GM10847 (cell line): ENCODE data around the gene SLC22A17.

Experiments
- POLR2A ChIP-seq: IDR thresholded peaks from 2 replicates; pipeline ENCODE4 v1.6.1; 2011; ENCODE audit not compliant: insufficient read length; ENCODE audit errors: extremely low read depth

SLC22A17 gene

DNA sequence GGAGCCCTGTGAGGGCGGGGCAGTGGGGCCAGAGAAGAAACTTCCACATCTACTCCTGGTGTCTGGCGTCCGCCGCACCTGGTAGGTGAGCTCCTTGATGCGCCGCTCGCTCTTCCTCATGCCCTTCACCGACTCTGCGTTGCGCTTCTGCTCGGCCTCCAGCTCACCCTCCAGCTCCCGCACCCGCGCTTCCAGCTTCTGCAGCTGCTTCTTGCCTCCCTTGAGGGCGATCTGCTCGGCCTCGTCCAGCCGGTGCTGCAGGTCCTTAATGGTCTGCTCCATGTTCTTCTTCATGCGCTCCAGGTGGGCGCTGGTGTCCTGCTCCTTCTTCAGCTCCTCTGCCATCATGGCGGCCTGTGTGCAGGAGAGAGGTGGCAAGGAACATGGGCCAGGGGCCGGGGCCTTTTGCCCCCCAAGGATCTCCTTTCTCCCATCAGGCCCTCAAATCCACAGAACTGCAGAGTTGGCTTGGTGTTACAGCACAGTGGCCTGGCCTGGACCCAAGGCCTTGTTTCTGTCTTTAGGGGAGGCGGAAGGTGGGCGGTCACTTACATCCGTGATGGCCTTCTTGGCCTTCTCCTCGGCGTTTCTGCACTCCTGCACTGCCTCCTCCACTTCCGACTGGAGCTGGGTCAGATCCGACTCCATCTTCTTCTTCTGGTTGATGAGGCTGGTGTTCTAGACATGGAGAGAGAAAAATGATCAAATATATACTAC lies 31.8 kb upstream of the SLC22A17 start:
- TF ChIP-seq POLR2A, result no peak

DNA sequence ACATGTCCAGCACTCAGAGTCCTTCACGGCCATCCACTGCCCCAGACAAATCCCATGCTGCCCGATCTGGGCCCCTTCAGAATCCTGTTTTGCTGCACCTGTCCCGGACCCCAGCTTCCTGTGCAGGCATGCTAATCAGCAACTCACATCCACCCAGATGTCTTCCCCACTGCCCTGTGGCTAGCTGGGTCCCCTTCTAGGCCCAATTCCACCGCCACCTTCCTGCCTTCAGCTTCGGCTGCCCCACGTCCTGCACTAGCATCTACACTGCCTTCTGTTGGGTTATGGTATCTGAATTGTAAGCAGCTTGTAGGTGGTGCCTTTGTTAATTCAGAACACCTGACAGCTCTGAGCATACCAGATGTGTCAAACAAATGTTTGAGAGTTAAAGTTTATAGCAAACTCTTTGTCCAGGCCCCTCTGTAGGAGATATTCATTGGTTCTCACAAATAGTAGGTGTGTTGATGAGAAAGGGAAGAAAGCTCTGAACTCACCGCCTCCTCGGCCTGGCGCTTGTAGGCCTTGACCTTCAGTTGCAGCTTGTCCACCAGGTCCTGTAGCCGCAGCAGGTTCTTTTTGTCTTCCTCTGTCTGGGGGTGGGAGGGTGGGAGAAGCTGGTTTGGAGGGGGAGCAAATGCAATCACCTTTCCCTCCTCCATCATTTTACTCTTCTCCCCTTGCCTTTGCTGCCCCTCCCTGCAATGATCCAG lies 30.2 kb upstream of the SLC22A17 start:
- TF ChIP-seq POLR2A, result no peak

DNA sequence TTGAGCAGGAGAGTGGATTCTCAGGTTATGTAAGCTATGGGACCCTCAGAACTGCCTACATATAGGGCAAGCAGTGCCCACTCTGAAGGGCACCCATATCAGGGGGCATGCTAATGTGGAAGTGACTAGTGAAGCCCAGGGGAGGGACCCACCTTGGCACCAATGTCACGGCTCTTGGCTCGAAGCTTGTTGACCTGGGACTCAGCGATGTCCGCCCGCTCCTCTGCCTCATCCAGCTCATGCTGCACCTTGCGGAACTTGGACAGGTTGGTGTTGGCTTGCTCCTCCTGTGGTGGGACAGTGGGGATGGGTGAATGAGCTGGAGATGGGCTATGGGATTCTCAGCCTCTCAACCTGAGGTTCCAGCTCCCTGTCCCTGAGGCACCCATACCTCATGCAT lies 29.6 kb upstream of the SLC22A17 start:
- TF ChIP-seq POLR2A, result no peak

- no peak for TF ChIP-seq POLR2A
Measured at GRCh38 chr14:23381871-23382270, 29.2 kb upstream of the SLC22A17 start.

- no peak for TF ChIP-seq POLR2A
Measured at GRCh38 chr14:23380976-23381375, 28.3 kb upstream of the SLC22A17 start.

GRCh38 chr14:23380197-23380914 lies 27.7 kb upstream of the SLC22A17 start:
- TF ChIP-seq POLR2A, result no peak

GRCh38 chr14:23379366-23380196 lies 26.9 kb upstream of the SLC22A17 start:
- TF ChIP-seq POLR2A, result no peak

DNA sequence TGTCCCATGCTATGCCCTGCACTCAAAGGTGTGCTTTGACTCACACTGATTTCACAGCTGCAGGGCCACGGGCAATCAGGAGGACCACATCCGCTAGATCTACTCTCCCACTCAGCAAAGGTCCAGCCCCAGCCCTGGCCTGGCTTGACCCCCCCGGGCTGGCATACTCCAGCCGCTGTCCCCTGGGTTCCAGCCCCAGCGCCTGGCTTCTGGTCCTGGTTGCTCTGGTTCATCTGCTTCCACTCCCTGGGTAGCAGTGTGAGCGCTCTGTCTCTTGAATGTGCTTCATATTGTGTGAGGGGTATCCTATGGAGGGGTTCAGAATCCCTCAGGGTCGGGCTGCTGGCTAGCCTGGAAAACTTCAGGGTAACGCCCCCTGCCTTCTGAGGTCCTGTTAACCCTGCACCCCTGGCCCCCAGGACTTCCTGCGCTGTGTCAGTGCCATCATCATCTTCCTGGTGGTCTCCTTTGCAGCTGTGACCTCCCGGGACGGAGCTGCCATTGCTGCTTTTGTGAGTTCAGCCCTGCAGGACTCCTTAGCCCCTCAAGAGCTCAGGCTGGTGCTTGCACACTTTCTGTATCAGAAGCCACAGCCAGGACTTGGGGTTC lies 26.0 kb upstream of the SLC22A17 start:
- TF ChIP-seq POLR2A, result no peak

DNA sequence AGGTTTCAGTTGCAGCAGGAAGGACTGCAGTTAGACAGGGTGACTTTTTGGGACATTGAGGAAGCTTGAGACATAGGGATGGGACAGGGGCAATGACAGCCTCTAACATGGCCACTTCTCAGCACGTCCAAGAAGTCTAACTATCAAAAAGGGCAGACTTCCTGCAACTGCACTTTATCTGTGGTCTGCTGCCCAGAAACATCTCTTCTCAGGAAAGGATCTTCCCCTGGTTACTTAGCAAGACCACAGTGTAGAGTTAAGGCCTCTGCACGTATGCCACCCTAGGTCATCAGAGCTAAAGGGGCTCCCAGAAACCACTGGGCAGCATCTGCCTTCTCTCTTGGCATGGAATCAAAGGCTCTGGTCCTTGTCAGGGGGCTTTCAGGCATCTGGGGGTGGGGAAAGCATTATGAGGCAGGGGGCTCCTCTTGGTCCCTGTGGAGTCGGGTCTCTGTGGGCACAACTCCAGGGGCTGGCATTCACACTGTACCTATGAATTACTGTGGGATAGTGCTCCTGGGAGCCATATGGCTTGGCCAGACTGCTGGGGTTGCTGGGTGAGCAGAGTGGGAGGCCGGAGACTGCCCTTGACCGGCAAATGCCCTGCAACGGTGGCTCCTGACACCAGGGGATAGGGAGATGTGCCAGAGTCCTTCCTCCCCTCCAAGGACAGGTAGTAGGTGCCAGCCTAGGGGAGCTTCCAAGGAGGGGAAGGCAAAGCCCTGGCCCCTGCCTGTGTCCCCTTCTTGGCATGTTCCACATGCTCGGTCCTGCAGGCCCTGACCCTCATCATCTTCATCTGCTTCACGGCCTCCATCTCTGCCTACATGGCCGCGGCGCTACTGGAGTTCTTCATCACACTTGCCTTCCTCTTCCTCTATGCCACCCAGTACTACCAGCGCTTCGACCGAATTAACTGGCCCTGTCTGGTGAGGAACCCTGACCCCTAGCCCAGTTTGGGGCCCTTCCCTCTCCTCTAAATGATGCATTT lies 25.2 kb upstream of the SLC22A17 start:
- TF ChIP-seq POLR2A, result no peak

GRCh38 chr14:23377198-23377550 lies 24.5 kb upstream of the SLC22A17 start:
- no peak for TF ChIP-seq POLR2A

- no peak for TF ChIP-seq POLR2A
Measured at GRCh38 chr14:23376482-23377197, 24.0 kb upstream of the SLC22A17 start, which contains the start of gene CMTM5. Gene CMTM5, plus strand, starts transcription at chr14:23377046. Its CDS starts 206 bp downstream, at chr14:23377252.

DNA sequence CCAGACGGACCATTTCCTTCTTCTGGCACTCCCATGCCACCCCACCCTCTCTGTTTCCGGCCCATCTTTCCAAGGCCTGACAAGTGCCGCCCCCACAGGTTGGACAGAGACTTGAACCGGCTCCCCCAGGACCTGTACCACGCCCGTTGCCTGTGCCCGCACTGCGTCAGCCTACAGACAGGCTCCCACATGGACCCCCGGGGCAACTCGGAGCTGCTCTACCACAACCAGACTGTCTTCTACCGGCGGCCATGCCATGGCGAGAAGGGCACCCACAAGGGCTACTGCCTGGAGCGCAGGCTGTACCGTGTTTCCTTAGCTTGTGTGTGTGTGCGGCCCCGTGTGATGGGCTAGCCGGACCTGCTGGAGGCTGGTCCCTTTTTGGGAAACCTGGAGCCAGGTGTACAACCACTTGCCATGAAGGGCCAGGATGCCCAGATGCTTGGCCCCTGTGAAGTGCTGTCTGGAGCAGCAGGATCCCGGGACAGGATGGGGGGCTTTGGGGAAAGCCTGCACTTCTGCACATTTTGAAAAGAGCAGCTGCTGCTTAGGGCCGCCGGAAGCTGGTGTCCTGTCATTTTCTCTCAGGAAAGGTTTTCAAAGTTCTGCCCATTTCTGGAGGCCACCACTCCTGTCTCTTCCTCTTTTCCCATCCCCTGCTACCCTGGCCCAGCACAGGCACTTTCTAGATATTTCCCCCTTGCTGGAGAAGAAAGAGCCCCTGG lies 23.0 kb upstream of the SLC22A17 start:
- no peak for TF ChIP-seq POLR2A

DNA sequence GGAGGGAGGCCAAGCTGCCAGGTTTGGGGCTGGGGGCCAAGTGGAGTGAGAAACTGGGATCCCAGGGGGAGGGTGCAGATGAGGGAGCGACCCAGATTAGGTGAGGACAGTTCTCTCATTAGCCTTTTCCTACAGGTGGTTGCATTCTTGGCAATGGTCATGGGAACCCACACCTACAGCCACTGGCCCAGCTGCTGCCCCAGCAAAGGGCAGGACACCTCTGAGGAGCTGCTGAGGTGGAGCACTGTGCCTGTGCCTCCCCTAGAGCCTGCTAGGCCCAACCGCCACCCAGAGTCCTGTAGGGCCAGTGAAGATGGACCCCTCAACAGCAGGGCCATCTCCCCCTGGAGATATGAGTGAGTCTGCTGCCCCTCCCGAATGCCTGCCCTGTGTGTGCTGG lies 20.4 kb upstream of the SLC22A17 start:
- no peak for TF ChIP-seq POLR2A

GRCh38 chr14:23372509-23372908 lies 19.8 kb upstream of the SLC22A17 start, which contains the start of gene IL25:
Gene IL25, plus strand, starts transcription at chr14:23372809.
- no peak for TF ChIP-seq POLR2A
